Head of caudate nucleus (tissue), 42 donors: ENCODE results near the gene SFMBT2.

Experiments used
- DNase-seq, 42 donors: peaks; one replicate each; pipeline versions ENCODE4 v3.0.0 to v3.0.0-alpha.2; 2020 to 2021; ENCODE audit warnings: mixed read lengths in 7 of 42
- intact Hi-C: fragments of 100-400 bp; cut with DNase I; formaldehyde crosslinking; loops from one replicate; pipeline ENCODE4 v1.15.0; 2022

SFMBT2 gene

GRCh38 chr10:7428673-7429350 lies 18.0 kb upstream of the SFMBT2 start:
- DNase-seq, result no peak
- intact Hi-C loops, result loop anchor here (10.0 kb wide), 1 partner anchor 314 kb away; no protein-coding TSS in a partner anchor

- DNase-seq, result no peak
- intact Hi-C loops, result loop anchor here (10.0 kb wide), 1 partner anchor 312 kb away; no protein-coding TSS in a partner anchor
Observed at GRCh38 chr10:7426349-7426748, 15.5 kb upstream of the SFMBT2 start.

GRCh38 chr10:7425691-7426090 lies 14.9 kb upstream of the SFMBT2 start:
- no peak for DNase-seq
- intact Hi-C loops, result loop anchor here (10.0 kb wide), 1 partner anchor 311 kb away; no protein-coding TSS in a partner anchor

- intact Hi-C loops, result loop anchor here (10.0 kb wide), 1 partner anchor 310 kb away; no protein-coding TSS in a partner anchor
- no peak for DNase-seq
Observed at GRCh38 chr10:7424919-7425318, 14.1 kb upstream of the SFMBT2 start.

- intact Hi-C loops, result loop anchor here (10.0 kb wide), 1 partner anchor 310 kb away; no protein-coding TSS in a partner anchor
- DNase-seq, result peak in 5 of 42 donors; percentile 22 to 55 (median 28)
Observed at GRCh38 chr10:7424315-7424714, 13.5 kb upstream of the SFMBT2 start.

GRCh38 chr10:7423521-7423920 lies 12.7 kb upstream of the SFMBT2 start:
- intact Hi-C loops, result loop anchor here (10.0 kb wide), 1 partner anchor 309 kb away; no protein-coding TSS in a partner anchor
- DNase-seq, result no peak

GRCh38 chr10:7421526-7421925 lies 10.7 kb upstream of the SFMBT2 start:
- intact Hi-C loops, result loop anchor here (10.0 kb wide), 1 partner anchor 307 kb away; no protein-coding TSS in a partner anchor

GRCh38 chr10:7419998-7420397 lies 9.2 kb upstream of the SFMBT2 start:
- intact Hi-C loops, result loop anchor here (5.0 to 10.0 kb wide), 2 partner anchors 305 to 753 kb away; no protein-coding TSS in a partner anchor

More at GRCh38 chr10:7421526-7421925, 10.7 kb upstream of the SFMBT2 start:
- DNase-seq, result no peak

GRCh38 chr10:7417807-7418206 lies 7.0 kb upstream of the SFMBT2 start:
- no peak for DNase-seq
- intact Hi-C loops, result loop anchor here (5.0 kb wide), 1 partner anchor 751 kb away; no protein-coding TSS in a partner anchor

More at GRCh38 chr10:7419998-7420397, 9.2 kb upstream of the SFMBT2 start:
- no peak for DNase-seq

- intact Hi-C loops, result loop anchor here (5.0 kb wide), 1 partner anchor 750 kb away; no protein-coding TSS in a partner anchor
Observed at GRCh38 chr10:7417103-7417623, 6.3 kb upstream of the SFMBT2 start.

GRCh38 chr10:7414766-7415165 lies 3.9 kb upstream of the SFMBT2 start:
- DNase-seq, result no peak
- intact Hi-C loops, result loop anchor here (5.0 kb wide), 2 partner anchors 497 to 747 kb away; no protein-coding TSS in a partner anchor

More at GRCh38 chr10:7417103-7417623, 6.3 kb upstream of the SFMBT2 start:
- DNase-seq, result peak in 1 of 42 donors; percentile 17

GRCh38 chr10:7412928-7413282 lies 2.1 kb upstream of the SFMBT2 start:
- DNase-seq, result peak in 14 of 42 donors; percentile 13 to 64 (median 25)
- intact Hi-C loops, result loop anchor here (5.0 kb wide), 1 partner anchor 496 kb away; no protein-coding TSS in a partner anchor

GRCh38 chr10:7412237-7412927 lies 1.5 kb upstream of the SFMBT2 start:
- DNase-seq, result peak; percentile 37 to 85 (median 72)
- intact Hi-C loops, result loop anchor here (5.0 kb wide), 1 partner anchor 495 kb away; no protein-coding TSS in a partner anchor

GRCh38 chr10:7411671-7412128 lies 866 bp upstream of the SFMBT2 start:
- peak in 6 of 42 donors; percentile 8 to 60 (median 20) for DNase-seq
- intact Hi-C loops, result loop anchor here (5.0 kb wide), 1 partner anchor 494 kb away; no protein-coding TSS in a partner anchor

- peak in 36 of 42 donors; percentile 15 to 68 (median 39) for DNase-seq
- intact Hi-C loops, result loop anchor here (5.0 kb wide), 1 partner anchor 493 kb away; no protein-coding TSS in a partner anchor
Observed at GRCh38 chr10:7410301-7410861, 453 bp downstream of the SFMBT2 start.

- intact Hi-C loops, result loop anchor here (2.0 to 10.0 kb wide), 3 partner anchors 151 to 492 kb away; no protein-coding TSS in a partner anchor
- DNase-seq, result peak in 20 of 42 donors; percentile 9 to 64 (median 33)
Observed at GRCh38 chr10:7409732-7410168, 1.1 kb downstream of the SFMBT2 start.

- DNase-seq, result peak in 37 of 42 donors; percentile 27 to 74 (median 47)
Observed at GRCh38 chr10:7409045-7409731, 1.6 kb downstream of the SFMBT2 start.

More at GRCh38 chr10:7409045-7409731, 1.6 kb downstream of the SFMBT2 start:
- intact Hi-C loops, result loop anchor here (2.0 to 10.0 kb wide), 2 partner anchors 150 to 284 kb away; no protein-coding TSS in a partner anchor
